GM18519 (cell line): ENCODE results near the gene DUT.
"Not testable (repeated sequence)": the region's sequence is repeated elsewhere in the genome, so short reads cannot be mapped to it uniquely, and the experiment has no call there.

Source experiments
- ATAC-seq: cut with Tn5 transposase; IDR thresholded peaks from one replicate; pipeline ENCODE4 v1.9.1; 2021; ENCODE audit warnings: mild to moderate bottlenecking, moderate library complexity; ENCODE audit not compliant: unreplicated experiment, low FRiP score

DUT gene

GRCh38 chr15:48326180-48326579, 5.0 kb upstream of the DUT start:
- ATAC-seq: not testable (repeated sequence)

GRCh38 chr15:48330105-48330785, 984 bp upstream of the DUT start:
- no peak for ATAC-seq

- peak; percentile 26 for ATAC-seq
Measured at GRCh38 chr15:48331796-48332641, 790 bp downstream of the DUT start.

DNA sequence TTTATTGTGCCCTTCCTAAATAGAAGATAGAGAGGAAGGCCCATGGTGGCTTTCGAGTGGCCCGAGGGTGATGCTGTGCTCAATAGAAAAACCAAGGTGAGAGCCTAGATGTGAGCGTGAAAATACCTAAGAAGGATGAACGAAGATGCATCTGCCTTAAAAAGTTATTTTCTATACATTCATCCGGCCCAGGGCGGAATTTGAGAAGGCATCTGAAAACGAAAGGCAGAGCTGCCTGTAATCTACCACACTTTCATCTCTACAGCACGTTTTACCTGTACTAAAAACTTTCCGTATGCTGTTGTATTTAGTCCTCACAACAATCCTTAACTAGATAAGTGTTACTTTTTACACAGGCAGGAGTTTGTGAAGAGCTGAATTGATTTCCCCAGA, 1.4 kb downstream of the DUT start:
- ATAC-seq: no peak

DNA sequence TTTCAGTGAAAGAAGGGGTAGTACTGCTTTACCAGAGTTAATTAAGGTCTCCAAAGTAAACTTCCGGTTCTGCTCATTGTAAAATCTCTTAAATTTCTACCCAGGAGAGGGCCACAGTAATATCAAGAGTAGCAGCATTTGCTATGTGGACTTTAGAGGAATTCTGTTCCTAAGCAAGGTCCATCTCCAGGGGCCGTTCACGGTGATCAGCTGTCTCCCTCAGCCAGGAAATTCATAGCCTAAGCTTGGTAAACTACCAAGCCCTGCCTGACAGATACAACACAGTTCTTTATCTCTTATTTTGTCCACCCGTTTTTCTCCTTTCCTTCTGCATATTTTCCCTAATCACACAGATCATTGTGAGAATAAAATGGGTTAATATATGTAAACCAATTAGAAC, 2.3 kb downstream of the DUT start:
- no peak for ATAC-seq

DNA sequence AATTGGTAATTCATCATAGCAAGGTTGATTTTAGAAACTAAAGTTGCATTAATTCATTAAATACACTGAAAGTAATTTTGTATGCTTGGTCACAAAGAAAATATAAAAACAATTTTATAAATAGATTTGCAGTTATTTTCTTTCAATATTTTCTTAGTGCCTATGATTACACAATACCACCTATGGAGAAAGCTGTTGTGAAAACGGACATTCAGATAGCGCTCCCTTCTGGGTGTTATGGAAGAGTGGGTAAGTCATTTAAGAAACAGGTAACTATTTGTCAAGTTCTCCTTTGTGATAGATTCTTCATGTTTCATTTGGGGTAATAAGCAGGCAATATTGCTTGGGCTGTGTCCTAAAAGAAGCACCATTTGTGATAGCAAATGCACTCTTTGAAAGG, 3.0 kb downstream of the DUT start:
- ATAC-seq: no peak

DNA sequence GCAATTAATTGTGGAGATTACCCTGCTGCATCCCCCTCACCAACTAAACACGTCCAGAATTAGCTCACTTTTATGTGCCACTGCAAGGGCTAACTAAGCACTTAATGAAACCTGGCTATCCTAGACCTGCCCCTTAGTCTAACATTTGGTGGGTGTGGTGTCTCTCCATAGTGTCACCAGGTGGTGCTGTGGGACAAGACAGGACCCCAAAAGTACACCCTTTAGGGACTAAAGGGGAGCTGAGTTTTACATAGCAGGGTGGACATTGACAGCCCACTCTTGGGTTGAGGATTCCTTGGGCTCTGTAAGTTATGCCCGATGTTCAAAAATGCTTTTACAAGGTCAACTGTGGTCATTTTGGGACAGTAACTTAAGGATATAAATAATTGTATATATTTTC, 5.7 kb downstream of the DUT start:
- no peak for ATAC-seq

DNA sequence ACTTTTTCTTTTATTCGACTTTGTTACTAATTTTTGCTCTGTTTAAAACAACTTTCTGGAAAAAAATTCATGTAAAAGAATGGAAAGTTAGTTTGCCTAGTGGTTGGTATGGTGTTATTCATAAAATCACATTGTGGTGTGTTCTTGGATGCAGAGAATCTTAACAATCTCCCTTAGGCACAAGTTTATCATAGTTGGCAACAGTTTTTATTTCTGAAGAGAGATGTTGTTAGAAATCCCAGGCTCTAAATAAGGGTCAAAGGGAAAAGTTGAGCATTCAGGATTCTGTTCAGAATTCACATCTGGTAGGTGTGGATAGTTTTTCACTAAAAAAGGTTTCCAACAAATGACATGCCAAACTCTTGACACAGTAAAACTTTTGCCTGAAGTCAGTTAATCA, 6.4 kb downstream of the DUT start:
- no peak for ATAC-seq

DNA sequence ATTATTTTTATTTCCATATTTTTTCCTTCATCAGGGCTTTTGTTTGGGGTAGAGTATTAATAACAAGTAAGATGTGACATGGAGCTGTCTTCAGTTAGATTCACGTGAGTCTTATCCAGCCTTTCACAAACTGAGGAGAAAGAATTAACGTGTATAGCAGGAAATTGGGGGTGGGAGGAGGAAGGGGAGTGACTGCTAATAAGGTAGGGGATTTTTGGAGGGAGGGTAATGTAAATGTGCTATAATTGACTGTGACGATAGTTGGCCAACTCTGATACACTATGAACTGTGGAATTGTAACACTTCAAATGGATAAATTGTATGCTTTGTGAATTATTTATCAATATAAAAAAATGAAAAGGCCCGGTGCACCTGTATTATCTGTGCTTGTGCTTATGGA, 8.9 kb downstream of the DUT start:
- no peak for ATAC-seq

- ATAC-seq: no peak
Measured at GRCh38 chr15:48343865-48344264, 12.6 kb downstream of the DUT start.

- ATAC-seq: no peak
Measured at GRCh38 chr15:48345516-48345915, 14.3 kb downstream of the DUT start.

- peak; percentile 81 for ATAC-seq
Measured at GRCh38 chr15:48352474-48353072, 21.3 kb downstream of the DUT start.

GRCh38 chr15:48354694-48355303, 23.6 kb downstream of the DUT start:
- ATAC-seq: no peak

DNA sequence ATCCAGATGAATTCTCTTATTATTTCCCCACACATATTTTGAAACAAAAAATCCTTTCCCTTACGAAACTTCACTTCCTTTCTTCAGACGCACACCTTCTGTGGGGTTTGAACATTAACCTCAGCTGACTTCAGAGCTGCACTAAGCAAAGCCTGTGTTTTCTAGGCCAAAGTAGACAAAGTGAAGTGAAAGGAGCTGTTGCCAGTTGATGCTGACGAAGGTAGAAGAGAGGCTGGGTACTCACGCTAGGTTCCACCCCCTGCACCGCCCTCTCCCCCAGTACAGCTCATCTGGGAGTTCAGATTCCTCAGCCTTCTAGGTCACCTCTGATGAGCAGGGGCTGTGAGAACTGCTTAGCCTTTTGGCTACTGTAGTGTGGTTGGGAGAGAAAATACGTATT, 24.1 kb downstream of the DUT start:
- ATAC-seq: no peak

DNA sequence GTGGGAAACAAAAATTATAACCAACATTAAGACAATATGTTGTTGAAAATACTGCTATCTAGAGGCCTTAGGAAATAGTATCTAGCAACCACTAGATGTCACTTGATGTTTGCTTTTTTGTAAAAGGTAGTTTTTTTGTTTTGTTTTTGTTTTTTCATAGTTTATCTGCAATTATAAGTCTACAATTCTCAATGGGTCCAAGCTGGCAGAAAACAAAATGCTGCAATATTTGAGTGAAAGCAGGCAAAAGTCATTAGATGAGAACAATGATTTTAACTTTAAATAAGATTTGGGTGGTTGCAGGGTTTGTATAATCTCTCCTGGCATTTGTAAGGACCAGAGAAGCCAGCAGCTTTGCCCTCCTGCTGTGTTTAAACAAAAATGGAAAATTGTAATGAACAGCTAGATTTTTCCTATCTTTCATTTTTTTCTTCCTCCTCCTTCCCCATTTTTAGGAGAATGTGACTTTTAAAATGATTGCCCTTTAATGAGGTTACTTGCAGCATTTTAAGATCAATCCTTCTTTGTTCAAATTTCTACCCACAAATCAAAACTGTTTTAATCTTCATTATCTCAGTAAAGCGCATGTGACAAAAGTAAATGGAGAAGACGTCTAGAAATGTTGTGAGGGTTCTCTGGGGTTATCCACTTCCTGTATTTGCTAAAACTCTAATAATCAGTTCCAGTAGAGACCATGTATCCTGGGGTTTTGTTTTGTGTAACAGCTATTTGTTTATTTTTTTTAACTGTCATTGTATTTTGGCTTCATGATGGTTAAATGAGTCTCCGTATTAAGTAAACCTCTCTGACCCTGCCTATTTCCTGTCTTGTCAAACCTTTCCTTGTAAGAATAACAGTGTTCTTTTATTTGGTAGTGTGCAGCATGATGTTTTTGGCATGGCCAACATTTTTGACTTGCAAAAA, 27.3 kb downstream of the DUT start:
- no peak for ATAC-seq

DNA sequence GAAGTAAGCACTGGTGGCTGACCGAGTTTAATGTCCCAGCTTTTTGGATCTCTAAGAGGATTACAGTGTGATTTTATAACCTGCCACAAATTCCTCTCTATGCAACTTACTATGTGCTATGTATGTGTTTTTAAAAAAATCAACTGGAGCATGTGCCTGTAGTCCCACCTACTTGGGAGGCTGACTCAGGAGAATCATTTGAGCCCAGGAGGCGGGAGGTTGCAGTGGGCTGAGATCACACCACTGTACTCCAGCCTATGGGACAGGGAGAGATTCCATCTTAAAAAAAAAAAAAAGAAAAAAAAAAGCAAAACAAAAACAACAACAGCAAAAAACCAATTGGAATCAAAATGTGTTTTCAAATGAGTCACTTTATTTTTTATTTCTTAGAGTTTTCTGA, 29.6 kb downstream of the DUT start:
- ATAC-seq: no peak

GRCh38 chr15:48361685-48362084, 30.5 kb downstream of the DUT start:
- no peak for ATAC-seq

GRCh38 chr15:48363474-48363873, 32.2 kb downstream of the DUT start:
- no peak for ATAC-seq

GRCh38 chr15:48365575-48365974, 34.3 kb downstream of the DUT start:
- no peak for ATAC-seq

DNA sequence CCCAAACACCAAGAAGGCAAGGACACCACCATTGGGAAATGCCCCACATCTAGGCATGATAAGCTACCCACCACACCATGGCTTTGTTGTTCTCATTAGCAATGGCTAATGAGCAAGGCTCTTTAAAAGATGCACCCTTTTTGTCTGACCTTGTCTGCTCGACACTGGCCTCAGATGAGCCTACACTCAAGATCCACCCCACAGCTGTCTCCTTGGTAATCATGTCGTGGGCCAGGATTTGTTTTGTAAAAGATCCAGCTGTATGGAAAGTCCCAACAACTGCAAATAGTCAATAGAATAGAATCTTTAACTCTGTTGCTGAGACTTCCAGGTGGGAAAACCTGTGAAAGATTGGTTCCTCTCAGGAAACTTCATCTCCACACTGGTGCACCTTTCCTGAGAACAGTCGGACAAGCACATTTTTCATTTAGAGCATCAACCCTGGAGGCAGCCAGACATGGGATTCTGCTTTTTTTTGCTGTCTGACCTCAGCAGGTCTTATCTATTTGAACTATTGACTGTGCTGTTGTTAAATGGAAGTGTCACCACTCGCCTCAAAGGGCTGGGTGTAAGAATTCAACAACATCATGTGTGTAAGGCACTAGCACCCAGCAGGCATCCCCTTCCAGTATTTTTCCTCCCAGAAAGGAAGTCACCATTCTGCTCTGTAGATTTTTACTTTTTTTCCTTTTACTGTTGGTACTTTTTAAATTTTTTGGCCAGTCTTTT, 35.5 kb downstream of the DUT start:
- no peak for ATAC-seq
